K562 (cell line): Measurements from ENCODE around the gene SLC38A7. TPM values are rescaled to one million over a fixed set of nuclear protein-coding genes. Genes with fewer than 3 reads are reported as not detected.
A peak's percentile ranks its signal among the peaks of the same experiment; 100 is the strongest.

Experiments
- BCL6 ChIP-seq: fragments of 250-450 bp; sonication (Bioruptor Pico); IDR thresholded peaks from 2 replicates; pipeline ENCODE4 v1.4.0; 2020
- E2F8 ChIP-seq: fragments of 450-650 bp; IDR thresholded peaks from 2 replicates; pipeline ENCODE4 v1.7.1; 2018; ENCODE audit warnings: mild to moderate bottlenecking, low read depth; ENCODE audit not compliant: partially characterized antibody
- IRF1 ChIP-seq: sonication (generic); formaldehyde crosslinking; IDR thresholded peaks from 2 replicates; pipeline ENCODE4 v1.8.0; 2022; ENCODE audit warnings: missing genetic modification reagents, mild to moderate bottlenecking, borderline replicate concordance
- KAT2B ChIP-seq: IDR thresholded peaks from one replicate; pipeline ENCODE4 v1.6.1; 2012; ENCODE audit warnings: low read depth, mild to moderate bottlenecking, control low read depth, inconsistent platforms, low read length, moderate library complexity
- MCM2 ChIP-seq: fragments of 450-650 bp; IDR thresholded peaks from 2 replicates; pipeline ENCODE4 v1.6.1; 2017; ENCODE audit warnings: low read depth, mild to moderate bottlenecking
- NBN ChIP-seq: fragments of 450-650 bp; IDR thresholded peaks from 2 replicates; pipeline ENCODE4 v1.6.1; 2016; ENCODE audit warnings: low read depth, mild to moderate bottlenecking
- NR2C2 ChIP-seq, 2 experiments: fragments of 200-800 bp in 1 of 2; sonication (Bioruptor generic) in 1 of 2; sonication (generic) in 1 of 2; formaldehyde crosslinking in 1 of 2; IDR thresholded peaks; 2 replicates each; pipeline versions ENCODE4 v1.6.1 to v1.8.0; 2016 to 2022; ENCODE audit warnings: mild to moderate bottlenecking in 1 of 2, missing compliant biosample characterization in 1 of 2, missing genetic modification characterization in 1 of 2, missing genetic modification reagents in 1 of 2
- POLR2H ChIP-seq: IDR thresholded peaks from 2 replicates; pipeline ENCODE4 v1.6.1; 2016; ENCODE audit warnings: missing genetic modification characterization, low read depth, mild to moderate bottlenecking, control low read depth, missing compliant biosample characterization, moderate library complexity
- POU5F1 ChIP-seq: fragments of 150-350 bp; IDR thresholded peaks from 2 replicates; pipeline ENCODE4 v1.6.1; 2014; ENCODE audit warnings: borderline replicate concordance, low read length, low read depth, mild to moderate bottlenecking; ENCODE audit not compliant: partially characterized antibody
- SNIP1 ChIP-seq: fragments of 450-650 bp; IDR thresholded peaks from 2 replicates; pipeline ENCODE4 v1.7.1; 2017; ENCODE audit warnings: low read depth, mild to moderate bottlenecking
- TCFL5 ChIP-seq: fragments of 250-450 bp; sonication (Bioruptor Pico); conservative IDR thresholded peaks from 2 replicates; pipeline ENCODE4 v1.6.1; 2021; ENCODE audit warnings: mild to moderate bottlenecking, moderate library complexity, matching md5 sums
- TEAD1 ChIP-seq, 2 experiments: fragments of 450-650 bp in 1 of 2; sonication (generic) in 1 of 2; formaldehyde crosslinking; IDR thresholded peaks; 2 replicates each; pipeline versions ENCODE4 v1.4.0 to v1.8.0; 2020 to 2022; ENCODE audit warnings: mild to moderate bottlenecking in 2 of 2, missing genetic modification reagents in 1 of 2
- TSHZ1 ChIP-seq: fragments of 250-450 bp; sonication (Bioruptor Pico); IDR thresholded peaks from 2 replicates; pipeline ENCODE4 v1.4.0; 2020; ENCODE audit warnings: mild to moderate bottlenecking, moderate library complexity
- ZC3H4 ChIP-seq: sonication (generic); formaldehyde crosslinking; IDR thresholded peaks from 2 replicates; pipeline ENCODE4 v1.9.0; 2021; ENCODE audit warnings: missing genetic modification reagents, borderline replicate concordance
- ZC3H8 ChIP-seq: fragments of 450-650 bp; IDR thresholded peaks from 2 replicates; pipeline ENCODE4 v1.6.1; 2017
- polyA plus RNA-seq, 8 experiments: library from polyadenylated mRNA; depleted of rRNA in 4 of 8; stranded (reverse) in 5 of 8; unstranded in 3 of 8; fragments of >200 nt; fragmentation: Nextera tagmentation in 2 of 8; fragmentation: Illumina TruSeq in 1 of 8; extraction: Ambion mirVana in 2 of 8; extraction: Trizol in 1 of 8; gene quantifications; 2 replicates each; pipeline versions ENCODE4 v1.2.1 to v1.2.3, GENCODE V29; 2011 to 2014; ENCODE audit warnings: inconsistent platforms in 1 of 8, missing spikeins in 1 of 8
- total RNA-seq, 7 experiments: library from RNA; depleted of rRNA in 6 of 7; stranded (reverse); fragments of >200 nt in 6 of 7; fragmentation: Illumina TruSeq in 2 of 7; extraction: Trizol in 2 of 7; gene quantifications; 2 replicates each; pipeline versions ENCODE4 v1.2.1 to v1.2.3, GENCODE V29; 2011 to 2021; ENCODE audit warnings: low replicate concordance in 1 of 7
- TF ChIP-seq, protein P1 (sequence below): IDR thresholded peaks from 3 replicates; pipeline ENCODE4 v1.6.1; 2011; ENCODE audit warnings: borderline replicate concordance, mild to moderate bottlenecking; ENCODE audit not compliant: insufficient read length, insufficient read depth

Gene SLC38A7
- total and polyA plus RNA-seq, 9 of the 15 experiments (the other 6 are each of a cell fraction or from before 2014, with no cell fraction given), result 2.7 to 12.2 (median 6.5) TPM

- no peak for TF ChIP-seq IRF1
- TF ChIP-seq TCFL5 (CRISPR knock-in tag), result no peak
- no peak for TF ChIP-seq ZC3H4
- TF ChIP-seq NR2C2 (CRISPR knock-in tag; IDR thresholded peaks at IDR 0.05), result peak; percentile 26; the same call in 1 of the 2 replicates
- peak; percentile 97 for TF ChIP-seq NR2C2 (tag; IDR thresholded peaks at IDR 0.05)
- TF ChIP-seq POLR2H (tag), result peak; percentile 89
- TF ChIP-seq TSHZ1 (CRISPR knock-in tag), result no peak
- peak; percentile 70 for TF ChIP-seq E2F8
- TF ChIP-seq NBN, result peak; percentile 68; the same call in 1 of the 2 replicates
- TF ChIP-seq POU5F1, result peak; percentile 90
- no peak for TF ChIP-seq MCM2
- no peak for TF ChIP-seq KAT2B
- peak; percentile 60 to 62 for TF ChIP-seq TEAD1 (CRISPR knock-in tag; IDR thresholded peaks at IDR 0.05)
- TF ChIP-seq BCL6 (CRISPR knock-in tag), result peak; percentile 81; the same call in 1 of the 2 replicates
- TF ChIP-seq, protein P1, sequence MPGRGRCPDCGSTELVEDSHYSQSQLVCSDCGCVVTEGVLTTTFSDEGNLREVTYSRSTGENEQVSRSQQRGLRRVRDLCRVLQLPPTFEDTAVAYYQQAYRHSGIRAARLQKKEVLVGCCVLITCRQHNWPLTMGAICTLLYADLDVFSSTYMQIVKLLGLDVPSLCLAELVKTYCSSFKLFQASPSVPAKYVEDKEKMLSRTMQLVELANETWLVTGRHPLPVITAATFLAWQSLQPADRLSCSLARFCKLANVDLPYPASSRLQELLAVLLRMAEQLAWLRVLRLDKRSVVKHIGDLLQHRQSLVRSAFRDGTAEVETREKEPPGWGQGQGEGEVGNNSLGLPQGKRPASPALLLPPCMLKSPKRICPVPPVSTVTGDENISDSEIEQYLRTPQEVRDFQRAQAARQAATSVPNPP, result no peak
- TF ChIP-seq SNIP1, result no peak
- TF ChIP-seq ZC3H8, result no peak
These were observed 54.6 kb downstream of the SLC38A7 start, which contains the start of gene CNOT1 (continued) for GRCh38 chr16:58629733-58630640.
